Left renal pelvis (tissue), 4 donors: ENCODE data around the gene HASPIN. TPM values are rescaled to one million over a fixed set of nuclear protein-coding genes. Genes with fewer than 3 reads are reported as not detected.
A peak's percentile ranks its signal among the peaks of the same experiment; 100 is the strongest.
"Not testable (repeated sequence)": the region's sequence is repeated elsewhere in the genome, so short reads cannot be mapped to it uniquely, and the experiment has no call there.

Source experiments
- DNase-seq, 4 donors: peaks; one replicate each; pipeline ENCODE4 v3.0.0-alpha.2; 2013; ENCODE audit warnings: low read depth in 4 of 4, low spot score in 3 of 4
- polyA plus RNA-seq, 4 donors: library from polyadenylated mRNA; unstranded; fragments of 120-200 nt; gene quantifications; one replicate each; pipeline ENCODE4 v1.2.1, GENCODE V29; 2013; ENCODE audit not compliant: insufficient read length in 4 of 4

The HASPIN gene
- polyA plus RNA-seq, 4 donors, result 2.6 to 3.4 (median 3.3) TPM

GRCh38 chr17:3695723-3696411 lies 27.8 kb upstream of the HASPIN start, which contains the start of gene P2RX5:
Gene P2RX5, minus strand, starts transcription at chr17:3696155. Its CDS starts 150 bp downstream, at chr17:3696005.
- DNase-seq, result no peak

DNA sequence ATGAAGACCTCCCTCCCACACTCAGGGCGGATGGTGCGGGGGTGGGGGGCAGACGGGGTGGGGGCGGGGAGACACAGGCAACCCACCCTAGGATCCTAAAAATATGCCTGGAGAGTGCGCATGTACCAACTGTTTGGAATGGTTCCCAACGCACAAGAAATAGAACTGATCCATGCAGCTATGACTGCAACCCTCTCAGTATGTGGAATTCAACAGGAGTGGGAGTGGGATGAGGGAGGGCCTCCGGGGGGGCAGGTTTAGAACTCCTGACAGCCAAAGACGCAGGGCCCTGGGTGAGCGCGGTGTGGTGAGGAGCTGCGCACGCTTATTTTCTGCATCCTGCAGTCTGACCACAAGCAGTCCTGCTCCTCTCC lies 26.6 kb upstream of the HASPIN start:
- no peak for DNase-seq

- no peak for DNase-seq
These were observed 25.6 kb upstream of the HASPIN start for GRCh38 chr17:3698139-3698538.

DNA sequence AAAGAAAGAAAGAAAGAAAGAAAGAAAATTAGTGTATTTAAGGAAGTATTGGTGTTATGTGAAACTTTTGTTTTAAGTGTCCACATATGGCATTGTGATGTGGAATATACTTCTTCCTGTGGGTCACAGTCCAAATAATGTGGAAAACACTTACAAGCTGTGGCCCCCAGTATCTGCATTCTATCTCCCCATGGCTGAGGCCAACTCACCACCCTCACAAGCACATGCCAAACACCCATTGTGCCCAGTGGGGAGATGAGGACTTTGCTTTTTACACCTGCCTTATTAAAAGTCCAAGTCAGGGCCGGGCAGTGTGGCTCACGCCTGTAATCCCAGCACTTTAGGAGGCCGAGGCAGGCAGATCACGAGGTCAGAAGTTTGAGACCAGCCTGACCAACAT lies 23.8 kb upstream of the HASPIN start:
- DNase-seq, result no peak

- not testable (repeated sequence) for DNase-seq
These were observed 21.6 kb upstream of the HASPIN start for GRCh38 chr17:3702041-3702539.

DNA sequence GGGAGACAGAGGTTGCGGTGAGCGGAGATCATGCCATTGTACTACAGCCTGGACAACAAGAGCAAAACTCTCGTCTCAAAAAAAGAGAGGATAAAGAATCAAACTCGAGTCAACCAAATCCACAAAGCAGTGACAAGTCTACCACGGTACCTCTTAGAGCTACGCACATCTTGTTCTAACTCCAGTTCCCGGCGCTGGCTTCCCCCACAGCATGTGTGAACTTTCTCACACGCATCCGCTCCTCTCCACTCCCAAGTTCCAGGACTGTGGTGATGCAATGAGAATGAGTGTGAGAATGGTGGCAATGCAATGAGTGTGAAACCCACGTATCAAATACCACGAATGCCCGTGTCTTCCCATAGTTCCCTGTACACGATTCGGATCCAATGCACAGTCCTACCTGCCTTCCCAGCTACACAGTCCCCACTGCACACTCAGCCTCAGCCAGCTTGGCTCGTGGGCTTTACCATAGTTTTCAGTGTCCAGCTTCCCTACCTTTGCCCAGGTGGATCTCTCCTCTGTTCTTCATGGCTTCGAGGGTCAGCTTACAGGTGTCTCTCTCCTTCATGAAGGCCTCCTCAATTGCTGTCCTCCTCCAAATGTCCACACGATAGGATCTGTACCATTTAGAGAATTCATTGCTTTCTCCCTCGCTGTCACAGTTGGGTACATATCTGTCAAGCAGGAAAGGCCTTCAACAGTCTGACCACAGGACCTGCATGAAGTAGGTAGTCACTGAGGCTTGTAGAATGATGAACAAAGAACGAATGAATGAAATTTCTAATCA lies 18.6 kb upstream of the HASPIN start:
- DNase-seq, result no peak

- DNase-seq, result not testable (repeated sequence)
These were observed 18.1 kb upstream of the HASPIN start for GRCh38 chr17:3705718-3705984.

GRCh38 chr17:3708366-3708765 lies 15.3 kb upstream of the HASPIN start:
- DNase-seq, result no peak

DNA sequence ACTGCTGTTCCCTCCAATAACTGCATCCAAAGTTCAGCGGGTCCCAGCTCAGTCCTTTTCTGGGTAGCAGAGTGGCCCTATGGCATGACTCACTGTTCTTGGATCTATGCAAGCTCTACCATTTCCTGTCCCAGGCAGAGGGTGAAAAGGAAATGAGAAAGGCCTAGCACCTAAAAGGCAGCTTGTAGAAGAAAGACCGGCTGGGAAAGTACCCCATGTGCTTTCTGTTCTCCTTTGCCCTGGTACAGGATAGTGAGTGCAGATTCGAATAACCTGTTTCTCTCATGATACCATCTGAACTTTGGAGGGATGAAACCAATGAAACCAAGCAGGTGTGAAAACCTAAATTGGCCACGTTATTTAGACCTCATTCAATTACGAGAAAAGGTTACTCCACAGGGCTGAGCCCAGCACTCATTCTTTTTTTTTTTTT lies 12.7 kb upstream of the HASPIN start:
- no peak for DNase-seq

DNA sequence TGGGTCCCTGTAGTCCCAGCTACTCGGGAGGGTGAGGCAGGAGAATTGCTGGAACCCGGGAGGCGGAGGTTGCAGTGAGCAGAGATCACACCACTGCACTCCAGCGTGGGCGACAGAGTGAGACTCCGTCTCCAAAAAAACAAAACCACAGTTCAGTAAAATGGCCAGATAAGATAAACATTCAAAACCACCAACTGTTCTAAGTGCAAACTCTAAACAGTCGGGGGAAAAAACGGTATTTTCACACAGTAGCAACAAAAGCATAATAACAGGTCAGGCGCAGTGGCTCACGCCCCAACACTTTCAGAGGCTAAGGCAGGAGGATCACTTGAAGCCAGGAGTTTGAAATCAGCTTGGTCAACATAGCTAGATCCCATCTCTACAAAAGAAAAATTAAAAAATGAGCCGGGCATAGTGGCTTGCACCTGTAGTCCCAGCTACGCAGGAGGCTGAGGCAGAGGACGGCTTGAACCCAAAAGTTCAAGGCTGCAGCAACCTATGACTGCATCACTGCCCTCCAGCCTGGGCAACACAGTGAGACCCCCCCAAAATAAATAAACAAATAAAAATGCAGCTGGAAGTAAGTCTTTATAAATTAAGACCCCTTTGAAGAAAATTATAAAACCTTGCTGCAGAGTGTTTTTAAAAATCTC lies 10.8 kb upstream of the HASPIN start:
- DNase-seq, result no peak

DNA sequence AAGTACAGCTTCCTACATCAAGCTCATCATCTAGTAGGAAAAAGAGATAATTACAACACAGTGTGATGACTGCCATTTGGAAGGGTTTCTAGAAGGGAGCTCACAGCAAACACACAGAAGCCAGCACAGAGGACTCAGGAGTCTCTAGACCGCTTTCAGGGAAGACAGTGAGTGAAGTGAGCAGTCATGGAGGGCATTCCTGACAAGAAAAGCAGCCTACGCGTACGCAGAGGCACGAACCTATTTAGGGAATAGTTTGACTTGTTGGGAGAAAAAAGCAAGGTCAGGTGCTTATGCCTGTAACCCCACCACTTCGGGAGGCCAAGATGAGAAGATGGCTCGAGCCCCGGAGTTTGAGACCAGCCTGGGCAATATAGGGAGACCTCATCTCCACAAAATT lies 8.4 kb upstream of the HASPIN start:
- no peak for DNase-seq

GRCh38 chr17:3718201-3718600 lies 5.5 kb upstream of the HASPIN start:
- no peak for DNase-seq

DNA sequence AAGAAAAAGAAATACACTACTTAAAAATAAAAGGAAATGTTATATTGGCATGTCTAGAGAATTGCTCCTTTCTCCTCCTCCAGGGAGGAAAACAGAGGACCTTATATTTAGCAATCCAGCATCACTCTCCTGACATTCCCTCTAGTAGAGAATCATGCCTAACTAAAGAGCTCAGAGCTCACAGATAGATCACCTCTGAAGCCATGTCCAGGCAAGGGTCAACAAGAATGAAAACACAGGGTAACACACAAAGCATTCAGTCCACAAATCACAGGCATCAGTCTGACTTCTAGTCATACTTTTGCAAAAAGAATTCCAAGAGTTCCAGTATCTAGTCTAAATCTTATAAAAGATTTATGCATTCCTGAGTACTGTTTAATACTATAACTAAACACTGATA lies 4.4 kb upstream of the HASPIN start:
- DNase-seq, result no peak

DNA sequence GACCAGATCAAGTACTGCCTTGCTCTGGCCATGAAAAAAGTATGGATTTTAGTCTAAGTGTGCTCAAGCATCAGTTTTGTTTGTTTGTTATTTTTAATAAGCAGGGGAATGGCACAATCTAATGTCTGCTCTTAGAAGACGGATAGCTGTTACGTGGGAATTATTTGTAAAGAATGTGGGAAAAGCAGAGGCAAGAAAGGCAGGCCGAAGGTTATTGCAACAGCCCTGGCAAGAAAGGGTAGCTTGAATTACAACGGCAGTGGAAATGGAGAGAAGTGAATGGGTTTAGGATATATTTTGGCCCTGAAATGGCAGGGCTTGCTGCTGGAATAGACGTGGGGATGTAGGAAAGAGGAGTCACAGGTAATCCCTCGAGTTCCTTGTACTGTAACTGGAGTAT lies 987 bp upstream of the HASPIN start:
- DNase-seq, result no peak

DNA sequence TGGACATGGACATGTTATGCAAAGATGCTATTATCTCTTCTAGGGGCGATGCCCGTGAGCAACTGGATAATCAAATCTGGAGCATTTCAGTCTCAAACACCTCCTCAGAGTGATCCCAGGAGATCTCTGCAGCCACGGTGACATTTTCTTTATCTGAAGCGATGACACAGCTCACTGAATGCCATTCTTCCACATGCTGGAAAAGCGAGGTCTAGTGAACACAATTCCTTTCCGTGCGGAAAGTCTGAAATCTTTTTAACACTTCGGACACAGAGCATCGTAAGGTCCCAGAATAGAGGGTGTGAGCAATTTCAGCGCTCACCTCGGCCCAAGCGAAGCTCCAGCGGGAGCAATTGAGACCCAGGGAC lies 531 bp upstream of the HASPIN start:
- no peak for DNase-seq

GRCh38 chr17:3724378-3725077 lies 825 bp downstream of the HASPIN start:
- no peak for DNase-seq

DNA sequence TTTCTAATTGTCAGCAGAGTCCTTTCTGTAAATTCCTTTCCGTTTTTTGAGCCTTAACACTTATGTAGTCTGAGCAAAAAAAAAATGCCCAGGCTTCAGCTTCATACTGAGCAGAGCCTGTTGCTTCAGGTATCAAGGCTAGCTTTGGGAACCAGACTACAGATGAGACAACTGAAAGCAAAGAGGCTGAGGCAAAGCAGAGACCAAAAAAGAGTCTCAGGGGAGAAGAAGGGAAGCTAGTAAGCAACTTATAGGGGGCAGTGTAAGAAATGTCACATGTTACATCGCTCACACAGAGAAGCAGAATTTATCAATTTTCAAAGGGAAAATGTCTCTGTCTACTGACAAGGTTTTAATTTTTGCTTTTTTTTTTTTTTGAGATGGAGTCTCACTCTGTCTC lies 3.3 kb downstream of the HASPIN start:
- DNase-seq, result no peak

GRCh38 chr17:3728099-3728498 lies 4.4 kb downstream of the HASPIN start:
- DNase-seq, result not testable (repeated sequence)

DNA sequence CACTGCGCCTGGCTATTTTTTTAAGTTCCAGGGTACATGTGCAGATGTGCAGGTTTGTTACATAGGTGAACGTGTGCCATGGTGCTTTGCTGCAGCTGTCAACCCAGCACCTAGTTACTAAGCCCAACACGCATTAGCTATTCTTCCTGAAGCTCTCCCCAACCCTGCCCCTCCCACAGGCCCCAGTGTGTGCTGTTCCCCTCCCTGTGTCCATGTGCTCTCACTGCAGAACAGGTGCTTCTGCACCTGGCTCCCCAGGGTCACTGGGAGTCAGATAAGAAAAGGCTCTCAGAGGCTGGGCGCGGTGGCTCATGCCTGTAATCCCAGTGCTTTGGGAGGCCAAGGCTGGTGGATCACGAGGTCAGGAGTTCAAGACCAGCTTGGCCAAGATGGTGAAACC lies 6.2 kb downstream of the HASPIN start:
- DNase-seq, result no peak

GRCh38 chr17:3730881-3731429 lies 7.3 kb downstream of the HASPIN start:
- DNase-seq, result no peak

DNA sequence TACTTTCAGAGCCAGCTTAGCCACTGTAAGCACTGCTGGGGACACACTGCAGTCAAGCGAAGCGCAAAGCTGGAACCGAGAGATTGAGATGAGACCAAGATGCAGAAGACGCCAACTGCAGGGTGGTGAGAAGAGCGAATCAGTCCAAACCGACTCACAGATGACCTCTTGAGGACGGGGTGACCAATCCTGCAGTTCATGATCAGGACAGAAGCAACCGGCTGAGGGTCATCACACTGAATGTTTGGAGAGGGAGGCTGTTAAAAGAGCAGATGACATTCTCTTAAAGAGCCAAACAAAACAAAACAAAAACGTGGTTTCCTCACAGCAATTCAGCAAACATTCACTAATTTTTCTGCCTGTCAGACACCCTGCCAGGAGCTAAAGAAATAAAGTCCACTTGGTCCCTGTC lies 8.5 kb downstream of the HASPIN start:
- peak in 1 of 4 donors; percentile 54 for DNase-seq
